Measurements from ENCODE around the gene LIPF.
"Not testable (repeated sequence)": the region's sequence is repeated elsewhere in the genome, so short reads cannot be mapped to it uniquely, and the experiment has no call there.

The LIPF gene, protein sequence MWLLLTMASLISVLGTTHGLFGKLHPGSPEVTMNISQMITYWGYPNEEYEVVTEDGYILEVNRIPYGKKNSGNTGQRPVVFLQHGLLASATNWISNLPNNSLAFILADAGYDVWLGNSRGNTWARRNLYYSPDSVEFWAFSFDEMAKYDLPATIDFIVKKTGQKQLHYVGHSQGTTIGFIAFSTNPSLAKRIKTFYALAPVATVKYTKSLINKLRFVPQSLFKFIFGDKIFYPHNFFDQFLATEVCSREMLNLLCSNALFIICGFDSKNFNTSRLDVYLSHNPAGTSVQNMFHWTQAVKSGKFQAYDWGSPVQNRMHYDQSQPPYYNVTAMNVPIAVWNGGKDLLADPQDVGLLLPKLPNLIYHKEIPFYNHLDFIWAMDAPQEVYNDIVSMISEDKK

DNA sequence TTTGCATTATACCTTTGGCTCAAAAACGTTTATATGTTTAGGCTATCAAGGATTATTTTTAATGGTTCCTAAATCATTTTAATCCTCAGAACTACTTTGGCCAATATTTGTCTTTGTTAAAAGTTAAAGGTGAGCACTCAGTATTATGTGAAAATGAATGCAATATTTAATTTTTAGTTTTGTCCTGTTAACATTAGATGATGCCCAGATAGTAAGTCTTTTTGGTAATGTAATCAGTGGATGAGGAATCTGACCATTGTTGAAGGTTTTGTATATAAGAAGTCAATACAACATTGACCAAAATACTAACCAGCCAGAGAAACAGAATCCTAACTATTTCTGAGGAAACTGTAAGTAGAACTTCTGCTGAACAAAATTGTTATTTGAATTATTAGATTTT lies at the start of gene LIPF:
Gene LIPF (plus strand): TSS at position 301 of the 400 bp plus-strand sequence. CDS start 2,856 bp downstream, outside the sequence.
- DNase-seq: no peak

DNA sequence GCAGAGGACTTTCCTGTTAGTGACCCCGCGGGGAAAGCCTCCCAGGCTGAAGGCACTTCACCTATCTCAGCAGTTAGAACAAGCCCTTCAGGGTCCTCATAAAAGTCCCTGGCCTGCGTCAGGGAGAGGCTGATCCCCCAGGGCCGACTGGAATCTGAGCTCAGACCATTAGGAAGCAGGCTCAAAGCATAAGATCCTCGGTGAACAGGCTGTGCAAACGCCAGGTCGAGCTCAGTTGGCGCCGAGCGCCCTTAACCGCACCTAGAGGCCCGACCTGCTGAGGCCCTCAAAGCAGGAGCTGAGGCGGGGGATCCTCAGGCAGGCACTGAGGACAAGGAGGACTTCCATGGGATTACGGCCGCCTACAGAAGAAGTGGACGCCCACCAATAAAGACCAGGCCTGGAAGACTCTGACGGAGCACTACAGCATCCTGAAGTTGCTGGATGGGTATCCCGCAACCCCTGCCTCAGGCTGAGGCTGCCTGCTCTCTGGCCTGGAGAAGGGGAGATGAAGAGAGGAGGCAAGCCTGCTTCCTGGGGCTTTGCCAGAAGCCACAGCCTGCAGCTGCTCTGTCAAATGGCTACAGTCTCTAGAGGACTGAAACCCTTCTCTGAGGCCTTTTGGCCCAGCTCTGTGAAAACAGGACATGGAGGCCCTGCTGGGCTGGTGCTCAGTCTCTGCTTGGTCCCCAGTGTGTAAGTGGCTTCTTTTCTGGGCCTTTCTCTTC lies 47.8 kb upstream of the LIPF start:
- no peak for DNase-seq

DNA sequence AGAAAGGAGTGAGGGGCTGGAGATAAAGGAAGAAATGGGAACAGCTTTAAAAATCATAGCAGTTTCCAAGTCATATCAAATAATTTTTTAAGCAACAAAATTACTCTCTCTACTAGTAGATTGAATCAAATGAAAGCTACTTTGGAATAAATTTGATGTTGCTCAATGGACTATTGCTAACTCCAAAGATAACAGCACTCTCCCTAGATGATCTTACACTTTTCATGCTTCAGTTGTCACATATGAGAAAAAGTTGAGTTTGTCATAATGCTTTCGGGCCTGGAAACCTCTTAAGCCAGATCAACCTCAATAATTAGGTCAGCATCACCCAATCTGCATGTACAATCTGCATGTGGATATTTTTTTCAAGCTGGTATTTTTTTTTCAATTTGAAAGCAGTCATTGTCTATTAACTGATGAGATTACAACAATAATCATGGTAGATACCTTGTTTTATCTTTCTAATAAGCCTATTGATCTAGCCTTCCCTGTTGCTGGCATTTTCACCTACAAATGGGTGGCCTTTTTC lies 46.4 kb upstream of the LIPF start:
- DNase-seq: no peak

DNA sequence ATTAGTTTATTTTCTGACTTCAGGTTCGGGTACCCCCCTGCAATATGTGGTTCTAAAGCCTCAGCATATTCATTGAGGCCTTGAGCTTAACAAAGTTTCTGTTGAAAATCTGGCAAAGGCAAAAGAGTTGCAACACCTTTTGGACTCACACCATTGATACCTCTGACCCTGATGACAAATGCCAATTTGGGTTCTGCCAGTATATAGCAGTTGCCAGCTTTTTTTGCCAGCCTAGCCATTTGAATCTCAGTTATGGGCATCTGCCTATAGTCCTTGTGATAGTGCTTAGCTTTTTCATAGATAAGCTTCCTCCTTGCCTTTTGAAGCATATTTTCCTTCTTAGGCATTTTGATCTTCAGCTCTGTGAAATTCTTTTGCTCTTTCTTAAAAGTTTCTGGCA lies 45.7 kb upstream of the LIPF start:
- DNase-seq: no peak

DNA sequence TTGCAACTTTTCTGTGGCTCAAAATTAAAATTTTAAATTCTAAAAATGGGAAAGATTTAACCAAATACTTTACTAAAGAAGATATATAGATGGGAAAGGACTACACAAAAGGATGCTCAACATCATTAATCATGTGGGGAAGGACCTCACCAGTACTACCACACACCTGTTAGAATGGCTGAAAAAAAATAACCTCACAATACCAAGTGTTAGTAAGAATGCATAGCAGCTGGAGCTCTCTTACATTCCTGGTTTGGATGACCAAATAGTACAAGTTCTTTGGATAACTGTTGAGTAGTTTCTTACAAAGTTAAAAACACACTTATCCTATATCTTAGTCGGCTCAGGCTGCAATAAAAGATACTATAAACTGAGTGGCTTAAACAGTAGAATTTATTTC lies 43.8 kb upstream of the LIPF start:
- DNase-seq: no peak

DNA sequence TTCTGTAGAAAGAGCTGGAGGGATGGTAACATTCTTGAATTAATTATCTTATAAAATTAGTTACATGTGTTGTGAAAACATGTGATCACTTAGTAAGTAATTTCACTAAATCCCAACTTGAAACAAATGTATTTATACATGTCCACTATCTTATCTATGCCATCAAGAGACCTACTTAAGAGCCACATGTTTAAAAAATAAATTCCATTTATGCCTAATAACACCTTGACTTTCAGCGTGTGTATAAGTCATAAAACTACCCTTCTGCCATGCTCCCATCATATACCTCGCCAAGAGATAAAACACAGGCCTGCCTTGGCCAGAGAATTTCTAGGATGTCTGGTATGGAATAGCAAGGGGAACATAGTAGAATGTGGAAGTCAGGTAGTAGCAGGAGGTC lies 40.4 kb upstream of the LIPF start:
- DNase-seq: no peak

DNA sequence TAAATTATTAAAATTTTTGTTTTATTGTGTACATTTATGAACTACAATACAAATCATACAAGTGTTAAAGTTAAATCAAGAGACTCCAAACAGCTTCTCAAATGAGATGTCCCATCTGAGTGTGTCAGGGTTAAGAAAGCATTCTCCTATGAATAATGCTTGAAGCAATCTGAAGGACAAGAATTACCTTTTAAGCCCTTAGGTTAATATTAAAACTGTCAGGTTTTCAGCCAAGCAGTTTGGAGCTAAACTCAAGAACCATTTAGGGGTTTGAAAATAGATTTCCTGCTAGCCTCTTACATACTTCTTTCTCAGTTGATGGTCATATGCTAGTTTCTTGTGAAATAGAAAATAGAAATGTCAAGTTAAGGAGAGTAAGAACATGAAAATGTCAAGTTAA lies 39.4 kb upstream of the LIPF start:
- no peak for DNase-seq

DNA sequence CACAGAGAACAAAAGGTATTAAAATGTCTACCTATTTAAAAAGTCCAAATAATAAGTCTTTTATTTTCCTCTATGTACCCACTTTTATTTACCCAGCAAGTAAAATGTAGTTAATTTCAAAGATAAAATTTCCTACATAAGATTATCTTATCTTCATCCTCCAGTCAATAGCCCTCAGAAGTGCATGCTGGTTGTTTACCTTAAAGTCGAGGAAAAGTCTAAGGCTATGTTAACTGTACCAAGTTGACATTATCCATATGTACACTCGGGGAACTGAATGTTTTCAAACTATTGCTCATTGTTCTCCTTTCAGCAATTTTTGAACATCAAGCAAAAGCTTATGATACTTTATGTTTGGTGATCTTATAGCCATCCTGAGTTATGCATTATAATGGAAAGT lies 24.1 kb upstream of the LIPF start:
- DNase-seq: no peak

DNA sequence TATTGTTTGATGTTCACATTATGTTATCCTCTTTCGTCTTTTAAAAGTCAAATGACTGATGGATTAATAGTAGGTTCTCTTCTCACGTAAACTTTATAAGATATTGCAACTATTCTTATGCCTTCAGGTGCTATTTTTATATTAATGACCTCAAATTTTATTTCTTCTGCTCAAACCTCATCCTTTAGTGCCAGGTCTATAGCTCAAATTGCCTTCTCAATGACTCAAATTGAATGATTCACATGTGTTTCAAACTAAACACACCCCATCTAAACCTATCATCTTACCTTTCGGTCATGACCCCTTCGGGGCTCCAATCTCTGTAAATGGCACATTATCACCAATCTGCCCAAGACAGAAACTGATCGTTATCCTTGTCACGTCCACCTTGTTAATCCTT lies 22.0 kb upstream of the LIPF start:
- DNase-seq: no peak

DNA sequence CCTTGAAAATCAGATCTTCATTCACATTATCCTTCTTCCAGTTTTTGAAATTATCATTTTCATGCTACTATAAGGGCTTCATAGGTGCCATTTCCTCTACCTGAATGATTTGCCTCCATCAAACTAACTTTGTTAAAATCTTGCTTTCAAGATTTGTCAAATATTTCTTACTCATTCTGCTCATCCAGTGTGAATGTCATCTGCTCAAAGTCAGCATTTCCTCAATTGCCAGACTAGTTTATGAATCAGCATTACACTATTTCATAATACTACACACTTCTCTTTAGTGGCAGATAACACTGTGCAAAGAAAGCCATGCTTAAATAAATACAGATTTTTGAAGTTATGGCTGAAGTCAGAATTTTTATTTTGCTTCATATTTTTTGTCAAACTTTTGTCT lies 21.3 kb upstream of the LIPF start:
- no peak for DNase-seq

DNA sequence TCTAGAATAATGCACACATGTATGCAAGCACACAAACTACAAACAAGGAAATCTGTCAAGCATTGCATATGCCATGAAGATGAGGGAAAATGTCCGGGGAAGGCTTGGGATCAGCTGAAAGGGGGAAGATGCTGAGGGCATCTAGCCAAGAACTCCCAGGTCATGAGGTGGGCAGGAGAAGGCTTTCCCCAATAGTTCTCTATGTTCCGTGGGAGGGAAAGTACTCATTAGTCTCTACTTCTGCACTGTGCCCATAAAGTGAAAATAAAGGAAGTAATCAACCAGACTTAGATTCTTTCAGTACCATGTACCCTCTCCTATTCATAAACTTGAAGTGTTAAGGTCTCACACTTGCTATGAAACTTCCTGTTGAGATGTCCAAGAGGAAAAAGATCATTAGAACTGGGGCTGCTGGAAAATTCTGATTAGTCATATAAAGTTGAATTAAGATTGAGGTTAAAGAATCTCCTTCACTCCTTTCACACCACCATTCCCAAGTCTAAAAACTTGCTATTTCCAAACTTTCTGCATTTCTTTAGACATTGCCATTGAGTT lies 17.1 kb upstream of the LIPF start:
- DNase-seq: no peak

DNA sequence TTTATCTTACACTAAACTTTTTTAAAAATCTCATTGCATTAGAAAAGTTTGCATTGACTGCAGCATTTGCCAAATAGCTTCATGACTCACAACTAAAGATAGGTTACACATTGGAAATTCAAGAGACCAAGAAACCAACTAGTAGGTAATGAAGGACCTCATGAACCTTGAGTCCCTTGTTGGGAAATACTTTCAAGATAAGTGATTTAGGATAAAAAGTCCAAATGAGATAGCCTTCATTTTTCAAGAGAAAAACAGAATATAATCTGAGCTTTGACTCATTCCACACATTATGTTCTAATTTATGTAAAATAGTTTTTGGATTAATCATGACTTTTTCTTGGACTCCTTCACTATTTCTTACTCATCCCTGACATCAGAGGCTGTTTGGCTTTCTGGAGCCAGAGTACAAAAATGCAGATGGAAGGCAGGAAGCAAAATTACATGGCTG lies 13.1 kb upstream of the LIPF start:
- no peak for DNase-seq

DNA sequence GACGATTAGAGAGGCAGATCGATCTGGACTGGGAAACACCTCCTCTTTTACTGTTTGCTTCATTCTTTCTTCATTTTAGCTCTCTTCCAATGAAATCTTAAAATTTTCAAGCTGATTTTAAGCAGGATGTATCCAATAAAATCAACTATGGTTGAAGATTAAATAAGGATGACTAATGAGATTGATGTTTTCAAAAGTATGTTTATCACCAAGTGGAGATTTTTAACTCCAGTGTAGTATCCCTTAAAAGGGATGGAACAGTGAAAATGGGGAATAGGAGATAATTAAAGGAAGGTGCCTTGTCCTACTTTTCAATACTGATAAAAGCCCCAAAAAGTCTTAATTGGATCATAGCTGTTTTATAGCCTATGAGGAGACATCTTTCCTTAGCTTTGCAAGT lies 11.6 kb upstream of the LIPF start:
- no peak for DNase-seq

DNA sequence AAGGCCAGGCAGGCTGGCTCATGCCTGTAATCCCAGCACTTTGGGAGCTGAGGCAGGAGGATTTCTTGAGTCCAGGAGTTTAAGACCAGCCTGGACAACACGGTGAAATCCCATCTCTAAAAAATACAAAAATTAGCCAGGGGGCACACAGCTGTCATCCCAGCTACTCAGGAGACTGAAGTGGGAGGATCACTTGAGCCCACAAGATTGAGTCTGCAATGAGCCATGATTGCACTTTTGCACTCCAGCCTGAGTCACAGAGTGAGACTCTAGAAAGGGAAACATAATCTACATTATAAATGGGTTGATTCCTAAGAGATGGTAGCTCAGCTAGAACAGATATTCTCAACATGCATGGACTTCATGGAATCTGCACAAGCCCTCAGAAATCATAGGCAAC lies 6.3 kb upstream of the LIPF start:
- DNase-seq: no peak

DNA sequence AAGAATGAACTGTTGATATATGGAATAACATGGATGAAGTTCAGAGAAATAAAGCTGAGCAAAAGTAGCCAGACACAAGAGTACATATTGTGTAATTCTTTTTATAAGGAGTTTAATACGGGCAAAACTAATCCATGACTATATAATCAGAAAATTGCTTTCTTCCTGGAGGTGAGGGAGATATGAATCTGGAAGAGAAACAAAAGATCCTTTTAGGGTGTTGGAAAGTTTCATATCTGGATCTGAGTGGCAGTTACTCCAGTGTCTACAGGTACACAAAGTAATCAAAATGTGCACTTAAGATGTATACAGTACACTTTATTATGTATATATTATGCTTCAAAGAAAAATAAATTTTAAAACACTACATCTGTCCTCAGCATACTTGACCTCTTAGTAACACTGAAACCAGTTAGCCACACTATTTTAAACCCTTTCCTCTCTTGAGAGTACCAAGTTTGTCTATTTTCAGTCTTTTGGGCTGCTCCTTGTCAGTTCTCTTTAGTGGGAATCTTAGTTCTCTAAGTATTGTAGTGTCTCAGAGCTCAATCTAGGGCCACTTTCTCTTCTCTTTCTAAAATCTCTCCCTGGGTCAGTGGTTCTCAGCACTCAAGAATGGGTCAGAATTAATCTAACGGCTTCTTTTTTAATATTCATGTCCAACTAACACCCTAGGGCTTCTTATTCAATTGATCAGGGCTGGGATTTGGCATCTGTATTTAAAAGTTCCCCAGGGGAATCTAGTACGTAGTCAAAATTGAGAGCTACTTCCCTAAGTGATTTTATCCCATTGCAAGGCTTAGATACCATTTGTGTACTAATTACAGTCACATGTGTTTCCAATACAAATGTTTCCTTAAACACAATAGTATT lies 4.3 kb upstream of the LIPF start:
- DNase-seq: no peak

DNA sequence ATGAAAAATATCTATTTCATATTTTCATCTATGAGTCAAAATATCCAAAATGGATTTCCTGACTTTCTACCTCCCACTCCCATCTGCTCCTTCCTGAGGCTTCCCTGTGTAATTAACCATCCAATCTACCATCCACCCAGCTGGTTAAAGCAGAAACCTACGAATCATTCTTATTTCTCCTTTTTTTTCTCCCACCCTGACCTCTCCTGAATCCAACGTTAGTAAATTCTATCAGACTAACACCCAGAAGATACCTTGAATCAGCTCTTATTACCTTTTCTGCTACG lies 3.7 kb upstream of the LIPF start:
- DNase-seq: no peak

DNA sequence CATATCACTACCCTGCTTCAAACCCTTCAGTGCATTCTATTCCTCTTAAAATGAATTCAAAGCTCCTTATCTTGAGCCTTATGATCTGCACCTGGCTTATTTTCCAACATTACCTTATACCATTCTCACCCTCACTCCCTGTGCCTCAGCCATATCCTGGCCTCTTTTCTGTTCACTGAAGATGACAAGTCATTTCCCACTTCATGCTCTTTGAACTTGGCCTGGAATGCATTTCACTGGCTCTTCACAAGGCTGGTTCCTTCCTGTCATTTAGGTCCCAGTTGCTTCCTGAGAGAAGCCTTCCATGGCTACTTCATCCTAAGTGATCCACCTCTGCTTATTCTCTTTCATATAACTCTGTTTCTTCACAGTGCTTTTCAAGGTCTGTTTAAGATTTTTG lies 3.2 kb upstream of the LIPF start:
- DNase-seq: no peak

DNA sequence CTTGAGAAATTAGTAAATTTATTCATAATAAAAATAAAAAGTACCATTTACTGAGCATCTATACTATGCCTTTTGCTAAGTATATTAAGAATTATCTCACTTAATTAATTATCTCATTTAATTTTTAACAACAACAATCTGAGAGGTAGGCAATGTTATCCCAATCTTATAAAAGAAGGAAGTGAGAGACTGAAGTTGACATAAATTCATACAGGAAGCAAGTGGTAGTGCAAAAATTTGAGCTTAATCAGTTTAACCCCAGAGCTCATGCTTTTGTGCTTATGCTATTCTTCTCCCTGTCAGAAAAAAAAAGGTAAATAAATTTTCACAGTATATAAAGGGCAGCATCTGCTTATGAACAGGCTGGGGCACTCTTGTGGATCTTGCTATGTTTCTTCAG lies 2.7 kb upstream of the LIPF start:
- no peak for DNase-seq

DNA sequence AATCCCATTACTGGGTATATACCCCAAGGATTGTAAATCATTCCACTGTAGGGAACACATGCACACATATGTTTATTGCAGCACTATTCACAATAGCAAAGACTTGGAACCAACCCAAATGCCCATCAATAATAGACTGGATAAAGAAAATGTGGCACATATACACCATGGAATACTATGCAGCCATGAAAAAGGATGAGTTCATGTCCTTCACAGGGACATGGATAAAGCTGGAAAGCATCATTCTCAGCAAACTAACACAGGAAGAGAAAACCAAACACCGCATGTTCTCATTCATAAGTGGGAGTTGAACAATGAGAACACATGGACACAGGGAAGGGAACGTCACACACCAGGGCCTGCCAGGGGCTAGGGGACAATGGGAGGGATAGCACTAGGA lies 1.1 kb upstream of the LIPF start:
- not testable (repeated sequence) for DNase-seq

DNA sequence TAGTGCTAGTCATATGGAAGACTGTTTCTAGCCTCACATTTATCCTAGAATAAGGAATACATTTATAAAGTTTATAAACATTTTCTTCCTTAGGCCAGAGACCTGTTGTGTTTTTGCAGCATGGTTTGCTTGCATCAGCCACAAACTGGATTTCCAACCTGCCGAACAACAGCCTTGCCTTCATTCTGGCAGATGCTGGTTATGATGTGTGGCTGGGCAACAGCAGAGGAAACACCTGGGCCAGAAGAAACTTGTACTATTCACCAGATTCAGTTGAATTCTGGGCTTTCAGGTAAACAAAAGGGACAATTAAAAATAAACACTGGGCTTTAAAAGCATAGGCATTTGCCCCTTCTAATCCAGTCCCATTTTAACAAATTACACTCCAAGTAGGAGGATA lies 4.2 kb downstream of the LIPF start:
- no peak for DNase-seq

DNA sequence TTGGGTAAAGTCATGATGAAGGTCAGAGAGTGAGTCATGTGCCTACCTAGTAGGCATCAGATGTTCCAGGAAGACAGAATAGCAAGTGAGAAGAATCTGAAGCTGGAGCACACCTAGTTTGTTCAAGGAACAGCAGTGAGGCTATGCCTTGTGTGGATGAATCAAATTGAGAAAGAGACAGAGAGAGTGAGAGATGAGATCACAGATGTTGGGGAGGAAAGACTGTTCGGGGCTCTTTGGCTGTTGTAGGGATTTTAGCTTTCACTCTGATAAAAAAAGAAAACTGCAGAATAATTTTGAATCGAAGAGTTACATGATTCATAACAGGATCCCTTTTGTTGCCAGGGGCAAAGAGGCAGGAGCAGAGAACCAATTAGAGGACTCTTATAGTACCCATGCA lies 6.3 kb downstream of the LIPF start:
- DNase-seq: no peak

DNA sequence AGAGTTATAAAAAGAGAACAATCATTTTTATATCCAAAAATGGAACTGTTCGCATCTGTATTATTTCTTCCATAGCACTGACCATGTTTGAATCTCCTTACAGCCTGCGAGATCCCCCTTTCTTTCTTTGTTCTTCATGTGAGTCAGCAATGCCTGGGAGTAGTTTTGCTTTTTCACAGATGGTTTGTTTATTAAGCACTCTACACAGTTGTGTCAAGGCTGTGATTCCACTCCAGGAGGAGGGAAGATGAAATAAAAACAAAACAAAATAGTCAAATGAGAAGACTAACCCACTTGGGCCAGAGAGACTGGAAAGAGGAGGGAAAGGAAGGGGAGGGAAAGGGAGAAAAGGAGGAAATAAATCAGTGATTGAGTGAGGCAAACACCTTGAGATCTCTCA lies 7.8 kb downstream of the LIPF start:
- DNase-seq: no peak
